Measurements from ENCODE around the gene CTSL.

DNA sequence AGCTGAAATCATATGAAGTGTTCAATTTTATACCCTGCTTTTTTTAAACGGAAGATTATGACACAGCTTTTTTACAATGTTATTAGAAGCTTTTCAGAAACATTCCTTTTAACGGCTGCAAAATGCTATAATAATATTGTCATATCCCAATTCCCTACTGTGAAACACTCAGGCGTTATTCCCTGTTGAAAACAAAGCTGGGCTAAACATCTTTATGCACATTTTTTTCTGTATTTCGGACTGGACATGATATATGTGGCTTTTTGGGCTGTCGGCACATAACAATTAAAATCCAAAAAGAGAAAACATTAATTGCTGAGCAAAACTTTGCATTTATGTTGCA, 12.0 kb upstream of the CTSL start:
- TF ChIP-seq POLR2AphosphoS5 (IDR thresholded peaks at IDR 0.05; ENCODE audit: borderline replicate concordance, low read depth, low read length), result no peak
- no peak for TF ChIP-seq EZH2 (IDR thresholded peaks at IDR 0.05)
